Measurements from ENCODE around the gene AFF2. TPM values are rescaled to one million over a fixed set of nuclear protein-coding genes. Genes with fewer than 3 reads are reported as not detected.

The AFF2 gene
- total RNA-seq, 6 donors from 2014 or later, result 6.1 to 17.4 (median 9.7) TPM

DNA sequence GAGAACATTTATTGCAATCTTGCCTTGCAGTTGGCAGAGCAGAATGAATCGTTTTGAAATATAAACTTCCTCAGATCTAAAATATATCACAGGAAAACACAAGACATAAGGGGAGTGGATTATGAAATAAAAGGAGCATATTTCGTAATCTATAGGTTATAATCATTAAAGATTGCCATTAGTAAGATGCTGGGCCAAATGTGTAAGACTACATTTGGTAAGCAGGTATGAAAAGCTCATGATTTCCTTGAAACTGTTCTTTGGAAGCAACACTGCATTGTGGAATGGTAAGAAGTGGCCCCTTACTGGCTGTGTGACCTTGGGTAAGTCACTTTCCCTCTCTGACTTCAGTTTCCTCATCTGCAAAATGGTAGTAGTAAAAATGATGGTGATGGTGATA lies 68.3 kb downstream of the AFF2 start:
- no peak for TF ChIP-seq POLR2AphosphoS5 (IDR thresholded peaks at IDR 0.05)
- TF ChIP-seq POLR2A (IDR thresholded peaks at IDR 0.05), result no peak
- TF ChIP-seq EP300 (IDR thresholded peaks at IDR 0.05), result no peak
- TF ChIP-seq, protein P1, sequence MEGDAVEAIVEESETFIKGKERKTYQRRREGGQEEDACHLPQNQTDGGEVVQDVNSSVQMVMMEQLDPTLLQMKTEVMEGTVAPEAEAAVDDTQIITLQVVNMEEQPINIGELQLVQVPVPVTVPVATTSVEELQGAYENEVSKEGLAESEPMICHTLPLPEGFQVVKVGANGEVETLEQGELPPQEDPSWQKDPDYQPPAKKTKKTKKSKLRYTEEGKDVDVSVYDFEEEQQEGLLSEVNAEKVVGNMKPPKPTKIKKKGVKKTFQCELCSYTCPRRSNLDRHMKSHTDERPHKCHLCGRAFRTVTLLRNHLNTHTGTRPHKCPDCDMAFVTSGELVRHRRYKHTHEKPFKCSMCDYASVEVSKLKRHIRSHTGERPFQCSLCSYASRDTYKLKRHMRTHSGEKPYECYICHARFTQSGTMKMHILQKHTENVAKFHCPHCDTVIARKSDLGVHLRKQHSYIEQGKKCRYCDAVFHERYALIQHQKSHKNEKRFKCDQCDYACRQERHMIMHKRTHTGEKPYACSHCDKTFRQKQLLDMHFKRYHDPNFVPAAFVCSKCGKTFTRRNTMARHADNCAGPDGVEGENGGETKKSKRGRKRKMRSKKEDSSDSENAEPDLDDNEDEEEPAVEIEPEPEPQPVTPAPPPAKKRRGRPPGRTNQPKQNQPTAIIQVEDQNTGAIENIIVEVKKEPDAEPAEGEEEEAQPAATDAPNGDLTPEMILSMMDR (IDR thresholded peaks at IDR 0.05), result no peak
- Histone ChIP-seq H3K27me3 (no peaks in the 10 kb centered on the region), H3K9me3 (no peaks in the 10 kb centered on the region), H3K27ac (no peak overlapping the region), H3K4me3 (no peak overlapping the region), H3K4me1 (no peaks in the 10 kb centered on the region), H3K36me3 (no peaks in the 10 kb centered on the region)
- no peak for ATAC-seq (ENCODE audit: low FRiP score in 2 of 2)
- DNase-seq, result no peak
- WGBS, 2 donors, result 29 to 48% methylated on average over 2 of the region's 2 CpGs

DNA sequence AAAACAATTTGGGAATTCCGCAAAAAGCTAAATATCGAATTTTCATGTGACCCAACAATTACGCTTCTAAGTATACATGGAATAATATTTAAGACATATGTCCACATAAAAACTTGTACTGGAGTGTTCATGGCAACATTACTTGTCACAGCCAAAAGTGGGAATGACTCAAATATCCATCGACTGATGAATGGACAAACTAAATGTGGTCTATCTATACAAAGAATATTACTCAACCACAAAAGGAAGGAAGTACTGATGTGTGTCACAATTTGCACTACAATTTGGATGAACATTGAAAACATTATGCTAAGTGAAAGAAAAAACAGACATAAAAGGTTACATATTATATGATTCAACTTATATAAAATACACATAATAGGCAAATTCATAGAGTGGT lies 71.9 kb downstream of the AFF2 start:
- Histone ChIP-seq H3K9me3 (no peaks in the 10 kb centered on the region), H3K27me3 (no peaks in the 10 kb centered on the region), H3K36me3 (no peaks in the 10 kb centered on the region), H3K4me3 (no peak overlapping the region), H3K4me1 (no peaks in the 10 kb centered on the region), H3K27ac (no peak overlapping the region)
- no peak for DNase-seq
- no peak for ATAC-seq (ENCODE audit: low FRiP score in 2 of 2)
- 83 to 86% methylated on average over 4 of the region's 4 CpGs for WGBS, 2 donors
- TF ChIP-seq, protein P1 (IDR thresholded peaks at IDR 0.05), result no peak
- TF ChIP-seq POLR2AphosphoS5 (IDR thresholded peaks at IDR 0.05), result no peak
- no peak for TF ChIP-seq POLR2A (IDR thresholded peaks at IDR 0.05)
- no peak for TF ChIP-seq EP300 (IDR thresholded peaks at IDR 0.05)

DNA sequence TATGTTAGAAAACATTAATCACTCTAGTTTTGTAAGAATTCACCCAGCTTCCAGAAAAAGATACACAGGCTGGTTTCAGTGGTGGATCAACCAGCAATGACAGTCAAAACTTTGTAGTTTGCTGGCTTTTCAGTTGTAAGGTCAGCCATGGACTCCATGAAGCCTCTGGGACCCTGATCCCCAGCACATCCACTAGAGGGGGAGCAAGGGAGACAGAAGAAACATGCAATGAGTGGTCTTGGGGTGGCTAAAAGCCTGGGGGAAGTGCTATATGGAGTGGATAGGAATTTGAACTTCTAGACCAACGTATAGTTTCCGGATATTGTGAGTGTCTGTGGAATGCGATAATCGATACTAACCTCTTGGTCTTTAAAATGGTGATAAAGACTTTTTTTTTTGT lies 72.7 kb downstream of the AFF2 start:
- 85 to 95% methylated on average over 4 of the region's 4 CpGs for WGBS, 2 donors
- Histone ChIP-seq H3K36me3 (no peaks in the 10 kb centered on the region), H3K27ac (no peak overlapping the region), H3K4me1 (no peaks in the 10 kb centered on the region), H3K27me3 (no peaks in the 10 kb centered on the region), H3K4me3 (no peak overlapping the region), H3K9me3 (no peaks in the 10 kb centered on the region)
- DNase-seq (no peak), ATAC-seq (ENCODE audit: low FRiP score in 2 of 2) (no peak)
- TF ChIP-seq EP300 (IDR thresholded peaks at IDR 0.05) (no peak), POLR2A (IDR thresholded peaks at IDR 0.05) (no peak), POLR2AphosphoS5 (IDR thresholded peaks at IDR 0.05) (no peak)
- TF ChIP-seq, protein P1 (IDR thresholded peaks at IDR 0.05), result no peak

DNA sequence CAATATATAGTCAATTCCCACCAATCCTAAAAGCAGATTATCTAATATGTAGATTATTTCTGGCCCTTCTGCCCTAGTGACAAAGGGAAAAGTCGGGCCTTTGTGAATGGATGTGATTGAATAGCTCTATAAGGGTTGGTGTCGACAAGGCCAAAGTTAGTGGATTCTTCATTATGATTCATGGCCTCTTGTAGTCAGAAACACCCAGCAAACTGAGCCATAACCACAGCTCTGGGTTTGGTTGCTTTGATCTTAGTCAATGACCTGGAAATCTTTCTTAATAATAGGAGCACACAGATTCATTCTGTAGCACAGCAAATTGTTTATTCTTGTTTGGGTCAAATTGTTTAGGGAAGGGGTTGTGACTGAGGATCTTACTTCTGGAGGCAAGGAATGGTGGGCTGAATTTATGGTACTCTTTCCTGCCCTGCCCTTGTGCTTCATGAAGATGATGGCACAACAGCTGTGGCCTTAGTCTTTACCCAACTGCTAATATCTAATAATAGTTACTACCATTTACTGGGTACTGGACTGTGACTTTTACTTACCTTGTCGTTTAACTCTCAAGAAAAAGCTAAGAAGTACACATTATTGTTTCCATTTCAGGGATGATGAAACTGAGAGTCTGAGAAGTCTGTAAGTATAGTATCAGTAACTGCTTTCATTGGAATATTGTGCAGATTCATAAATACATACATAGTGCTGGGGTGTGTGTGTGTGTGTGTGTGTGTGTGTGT lies 74.0 kb downstream of the AFF2 start:
- Histone ChIP-seq H3K27me3 (no peaks in the 10 kb centered on the region), H3K36me3 (no peaks in the 10 kb centered on the region), H3K9me3 (no peaks in the 10 kb centered on the region), H3K4me1 (no peaks in the 10 kb centered on the region), H3K4me3 (no peak overlapping the region), H3K27ac (no peak overlapping the region)
- TF ChIP-seq EP300 (IDR thresholded peaks at IDR 0.05) (no peak), POLR2AphosphoS5 (IDR thresholded peaks at IDR 0.05) (no peak), POLR2A (IDR thresholded peaks at IDR 0.05) (no peak)
- TF ChIP-seq, protein P1 (IDR thresholded peaks at IDR 0.05), result no peak
- WGBS, 2 donors, result 59 to 83% methylated on average over 3 of the region's 3 CpGs
- ATAC-seq (ENCODE audit: low FRiP score in 2 of 2) (no peak), DNase-seq (no peak)

DNA sequence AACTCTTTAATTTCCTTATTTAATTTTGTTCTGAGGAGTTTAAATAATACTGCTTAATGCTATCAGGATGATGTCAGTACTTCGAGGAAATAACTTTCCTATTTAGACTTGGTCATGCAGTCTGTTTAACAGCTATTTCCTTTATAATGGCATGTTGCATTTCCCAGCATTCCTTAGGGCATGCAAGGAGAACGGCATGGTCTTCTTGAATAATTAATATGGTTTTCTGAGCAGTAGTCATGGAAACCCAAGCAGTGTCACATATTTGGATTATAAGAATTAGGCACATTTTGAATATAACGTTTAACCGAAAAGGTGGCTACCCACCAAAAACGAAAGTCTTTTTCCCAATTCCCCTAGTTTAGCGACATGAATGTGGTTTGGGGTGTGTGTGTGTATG lies 76.0 kb downstream of the AFF2 start:
- Histone ChIP-seq H3K4me1 (no peaks in the 10 kb centered on the region), H3K9me3 (no peaks in the 10 kb centered on the region), H3K4me3 (no peak overlapping the region), H3K27ac (no peak overlapping the region), H3K36me3 (no peaks in the 10 kb centered on the region), H3K27me3 (no peaks in the 10 kb centered on the region)
- DNase-seq (no peak), ATAC-seq (ENCODE audit: low FRiP score in 2 of 2) (no peak)
- 68 to 72% methylated on average over 6 of the region's 6 CpGs for WGBS, 2 donors
- TF ChIP-seq POLR2AphosphoS5 (IDR thresholded peaks at IDR 0.05) (no peak), POLR2A (IDR thresholded peaks at IDR 0.05) (no peak), EP300 (IDR thresholded peaks at IDR 0.05) (no peak)
- TF ChIP-seq, protein P1 (IDR thresholded peaks at IDR 0.05), result no peak

All from upper lobe of left lung (tissue), 6 donors.